Transverse colon (tissue), 4 donors: ENCODE data around the gene ROGDI. TPM values are rescaled to one million over a fixed set of nuclear protein-coding genes. Genes with fewer than 3 reads are reported as not detected.

Source experiments
- DNase-seq: peaks from one replicate; pipeline ENCODE4 v3.0.0-alpha.2; 2019
- H3K27ac ChIP-seq, 4 donors: fragments of 200-600 bp; sonication (generic); 2 replicates each; pipeline ENCODE4 v1.5.1; 2016 to 2018; ENCODE audit warnings: inconsistent platforms in 4 of 4
- H3K27me3 ChIP-seq: fragments of 200-600 bp; sonication (generic); 2 replicates; pipeline ENCODE4 v1.5.1; 2017; ENCODE audit warnings: inconsistent platforms
- H3K36me3 ChIP-seq, 4 donors: fragments of 200-600 bp; sonication (generic); 2 replicates each; pipeline ENCODE4 v1.5.1; 2017 to 2019; ENCODE audit warnings: inconsistent platforms in 4 of 4
- H3K4me1 ChIP-seq, 4 donors: fragments of 200-600 bp; sonication (generic); 2 replicates each; pipeline ENCODE4 v1.5.1; 2017 to 2020; ENCODE audit warnings: inconsistent platforms in 4 of 4
- H3K4me3 ChIP-seq, 4 donors: fragments of 200-600 bp; sonication (generic); 1 replicate in 1 of 4; 2 replicates in 3 of 4; pipeline versions ENCODE4 v1.5.1 to v1.6.1; 2017 to 2019; ENCODE audit warnings: inconsistent platforms in 4 of 4
- H3K9me3 ChIP-seq, 2 donors: fragments of 200-600 bp; sonication (generic); 2 replicates each; pipeline ENCODE4 v1.5.1; 2017 to 2019; ENCODE audit warnings: inconsistent platforms in 2 of 2
- EP300 ChIP-seq: sonication (generic); formaldehyde crosslinking; IDR thresholded peaks from one replicate; pipeline ENCODE4 v1.6.1; 2017; ENCODE audit warnings: antibody characterized with exemption, low read depth
- POLR2A ChIP-seq: fragments of 450-650 bp; IDR thresholded peaks from one replicate; pipeline ENCODE4 v1.6.1; 2016; ENCODE audit warnings: antibody characterized with exemption, mild to moderate bottlenecking, moderate library complexity
- POLR2AphosphoS5 ChIP-seq, 3 donors: sonication (generic); formaldehyde crosslinking; IDR thresholded peaks; one replicate each; pipeline ENCODE4 v1.6.1; 2016; ENCODE audit warnings: antibody characterized with exemption in 3 of 3
- WGBS, 2 donors: methylation state at CpG; one replicate each; pipeline ENCODE4 v1.1.5; 2018; ENCODE audit warnings: low coverage in 1 of 2; 5-methylcytosine and 5-hydroxymethylcytosine counted together
- in situ Hi-C, 4 donors: fragments of 200-750 bp; cut with MboI; loops; one replicate each; pipeline versions ENCODE4 v1.15.0 to v1.15.1; 2017; ENCODE audit warnings: low sequenced_read_pairs in 3 of 4, low pct_ligation_motif_present in 1 of 4, low pct_unique_long_range_greater_than_20kb in 1 of 4
- intact Hi-C: fragments of 100-400 bp; cut with DNase I; formaldehyde crosslinking; loops from one replicate; pipeline ENCODE4 v1.15.1; 2023; ENCODE audit warnings: low total_unique reads
- small RNA-seq, 4 donors: library from RNA; depleted of rRNA; stranded (forward); fragments of <200 nt; gene quantifications; one replicate each; pipeline ENCODE3, GENCODE V24; 2016
- total RNA-seq, 4 donors: library from RNA; depleted of rRNA; stranded (reverse); fragments of >200 nt; gene quantifications; one replicate each; pipeline ENCODE4 v1.1.0, GENCODE V29; 2016
- TF ChIP-seq, protein P1 (sequence below), 5 experiments: fragments of 200-600 bp in 3 of 5; fragments of 450-650 bp in 2 of 5; sonication (generic) in 3 of 5; IDR thresholded peaks; 1 replicate in 2 of 5; 2 replicates in 3 of 5; pipeline ENCODE4 v1.5.1; 2016 to 2017; ENCODE audit warnings: antibody characterized with exemption in 5 of 5, inconsistent platforms in 3 of 5, mild to moderate bottlenecking in 2 of 5, moderate library complexity in 1 of 5

The ROGDI gene
- total RNA-seq, 4 donors from 2014 or later = 28.1 to 75.2 (median 43.7) TPM

GRCh38 chr16:4746991-4747574 lies 55.4 kb downstream of the ROGDI start:
- peak overlapping the region in 2 of 4 donors; percentile 16 to 18 for H3K27ac ChIP-seq
- in situ Hi-C loops (no loop called here), intact Hi-C loops (loop anchor here (5.0 kb wide), 1 partner anchor 295 kb away; no protein-coding TSS in a partner anchor)
- TF ChIP-seq POLR2AphosphoS5 (IDR thresholded peaks at IDR 0.05) = no peak
- TF ChIP-seq POLR2A = no peak
- TF ChIP-seq, protein P1, sequence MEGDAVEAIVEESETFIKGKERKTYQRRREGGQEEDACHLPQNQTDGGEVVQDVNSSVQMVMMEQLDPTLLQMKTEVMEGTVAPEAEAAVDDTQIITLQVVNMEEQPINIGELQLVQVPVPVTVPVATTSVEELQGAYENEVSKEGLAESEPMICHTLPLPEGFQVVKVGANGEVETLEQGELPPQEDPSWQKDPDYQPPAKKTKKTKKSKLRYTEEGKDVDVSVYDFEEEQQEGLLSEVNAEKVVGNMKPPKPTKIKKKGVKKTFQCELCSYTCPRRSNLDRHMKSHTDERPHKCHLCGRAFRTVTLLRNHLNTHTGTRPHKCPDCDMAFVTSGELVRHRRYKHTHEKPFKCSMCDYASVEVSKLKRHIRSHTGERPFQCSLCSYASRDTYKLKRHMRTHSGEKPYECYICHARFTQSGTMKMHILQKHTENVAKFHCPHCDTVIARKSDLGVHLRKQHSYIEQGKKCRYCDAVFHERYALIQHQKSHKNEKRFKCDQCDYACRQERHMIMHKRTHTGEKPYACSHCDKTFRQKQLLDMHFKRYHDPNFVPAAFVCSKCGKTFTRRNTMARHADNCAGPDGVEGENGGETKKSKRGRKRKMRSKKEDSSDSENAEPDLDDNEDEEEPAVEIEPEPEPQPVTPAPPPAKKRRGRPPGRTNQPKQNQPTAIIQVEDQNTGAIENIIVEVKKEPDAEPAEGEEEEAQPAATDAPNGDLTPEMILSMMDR (IDR thresholded peaks at IDR 0.05) = no peak
- no peak for TF ChIP-seq EP300
- no peaks in the 10 kb centered on the region for H3K27me3 ChIP-seq
- WGBS, 2 donors = 61% methylated on average over 13 of the region's 15 CpGs; no CpG with 5 or more reads in 1 of the 2 donors
- H3K36me3 ChIP-seq = peaks cover 0 to 4% (median 1%) of the 10 kb centered on the region in 4 donors
- no peaks in the 10 kb centered on the region for H3K9me3 ChIP-seq
- peaks cover 6 to 19% (median 8%) of the 10 kb centered on the region in 4 donors for H3K4me1 ChIP-seq
- DNase-seq = no peak
- no peak overlapping the region for H3K4me3 ChIP-seq

Small RNAs within 50 kb of the gene (small RNA-seq; reads per million reads assigned to genes)
- 0 reads per million in 4 donors for gene RF00017

Other genes with a start within 250 kb of the ROGDI start
- not detected for gene C16orf96, start 246.3 kb downstream of the ROGDI start, total RNA-seq
- 10 to 100 TPM in 2 of 4 donors, 1 to 10 TPM in 2; 8.6 to 18.0 (median 10.5) TPM for gene UBALD1, start 187.7 kb downstream of the ROGDI start, total RNA-seq
- 100 to 1,000 TPM in 1 of 4 donors, 10 to 100 TPM in 3; 49.1 to 127 (median 79.5) TPM for gene MGRN1, start 177.8 kb downstream of the ROGDI start, total RNA-seq
- 10 to 100 TPM; 32.6 to 62.7 (median 54.3) TPM for gene NUDT16L1, start 109.1 kb downstream of the ROGDI start, total RNA-seq
- gene ANKS3, start 68.4 kb downstream of the ROGDI start, total RNA-seq = 10 to 100 TPM; 14.9 to 38.4 (median 25.0) TPM
- 1 to 10 TPM in 1 of 4 donors, under 1 TPM in 2, not detected in 1; 0.55 to 2.9 (median 0.60) TPM for gene DNAAF8, start 68.1 kb downstream of the ROGDI start, total RNA-seq
- 10 to 100 TPM in 3 of 4 donors, 1 to 10 TPM in 1; 9.7 to 31.2 (median 11.6) TPM for gene ZNF500, start 35.5 kb downstream of the ROGDI start, total RNA-seq
- gene SEPTIN12, start 14.3 kb downstream of the ROGDI start, total RNA-seq = not detected
- 100 to 1,000 TPM in 3 of 4 donors, 10 to 100 TPM in 1; 88.0 to 450 (median 252) TPM for gene SMIM22, start 7.3 kb downstream of the ROGDI start, total RNA-seq
- gene GLYR1, start 44.7 kb upstream of the ROGDI start, total RNA-seq = 10 to 100 TPM; 50.2 to 88.4 (median 74.0) TPM
- gene UBN1, start 44.8 kb upstream of the ROGDI start, total RNA-seq = 10 to 100 TPM; 33.6 to 60.2 (median 53.0) TPM
- gene PPL, start 134.5 kb upstream of the ROGDI start, total RNA-seq = 10 to 100 TPM; 13.5 to 28.8 (median 22.8) TPM
- 1 to 10 TPM in 1 of 4 donors, under 1 TPM in 3; 0.32 to 6.2 (median 0.53) TPM for gene SEC14L5, start 155.7 kb upstream of the ROGDI start, total RNA-seq
- 100 to 1,000 TPM in 1 of 4 donors, 10 to 100 TPM in 3; 42.6 to 250 (median 72.7) TPM for gene NAGPA, start 231.3 kb upstream of the ROGDI start, total RNA-seq